ENCODE results near the gene TCN1. TPM values are rescaled to one million over a fixed set of nuclear protein-coding genes. Genes with fewer than 3 reads are reported as not detected.

Gene TCN1
- total and polyA plus RNA-seq, 9 of the 15 experiments (the other 6 are each of a cell fraction or from before 2014, with no cell fraction given) = 0.63 to 25.9 (median 8.0) TPM

DNA sequence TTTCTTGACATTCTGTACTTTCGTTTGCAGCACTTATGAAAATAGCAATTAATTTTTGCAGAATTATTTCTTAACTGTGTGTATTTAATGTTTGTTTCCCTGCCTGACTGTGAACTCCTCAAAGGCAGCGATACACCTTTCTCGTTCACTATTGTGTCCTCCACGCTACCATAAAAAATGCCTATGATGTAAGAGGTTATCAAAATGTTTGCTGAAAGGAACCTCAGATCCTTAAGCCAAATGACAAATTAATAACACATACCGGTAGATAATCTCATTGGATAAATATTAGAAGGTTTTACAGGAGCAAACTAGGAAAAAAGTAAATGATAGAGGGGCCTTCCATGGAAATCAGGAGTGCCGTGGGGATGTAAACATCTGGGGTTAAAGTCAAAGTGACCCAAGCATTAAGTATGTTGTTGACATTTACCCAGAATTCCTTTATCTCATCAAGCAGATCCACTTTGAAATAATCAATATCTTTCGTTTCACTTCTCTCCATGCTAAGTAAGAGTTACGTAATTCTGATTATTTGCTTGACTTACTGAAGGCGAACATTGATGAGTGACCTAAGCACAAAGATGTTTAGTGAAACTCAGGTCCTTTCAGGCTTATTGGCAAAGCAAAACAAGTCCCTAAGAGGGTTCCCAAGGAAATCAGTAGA is 9.7 kb upstream of the TCN1 start:
- H2AFZ ChIP-seq (ENCODE audit: low read depth, low read length) = peak overlapping the region; percentile 48; the same call in 1 of the 2 replicates
- intact Hi-C loops (cut with micrococcal nuclease) = no loop called here
- no TSS peak for BruUV-seq (replicated peaks)

DNA sequence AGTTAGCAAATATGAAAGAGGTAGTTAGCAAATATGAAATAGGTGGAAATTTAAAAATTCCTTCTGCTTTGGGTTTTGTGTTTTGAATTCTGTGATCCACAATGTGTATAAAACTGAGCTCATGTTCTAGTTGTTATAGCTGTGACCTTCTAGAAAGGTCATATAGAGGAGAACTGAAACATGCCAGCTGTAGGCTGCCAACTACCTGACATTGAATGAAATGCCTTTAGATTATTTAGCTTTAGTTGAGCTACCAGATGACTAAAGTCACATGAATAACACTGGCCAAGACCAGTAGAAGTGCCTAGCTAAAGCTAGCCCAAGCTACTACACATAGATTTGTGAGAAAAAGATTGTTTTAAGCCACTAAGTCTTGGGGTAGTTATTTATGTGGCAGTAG is 5.8 kb upstream of the TCN1 start:
- no peaks in the 10 kb centered on the region for H4K20me1 ChIP-seq (replicated peaks; ENCODE audit: control insufficient read depth, insufficient read depth, low read length)

More for the DNA sequence above, 9.7 kb upstream of the TCN1 start:
- Histone ChIP-seq H3K36me3 (ENCODE audit: control insufficient read depth, insufficient read depth, low read length) (no peaks in the 10 kb centered on the region), H3K27me3 (ENCODE audit: control insufficient read depth in 2 of 2, insufficient read depth in 2 of 2, low read length in 2 of 2) (no peaks in the 10 kb centered on the region), H4K20me1 (replicated peaks; ENCODE audit: control insufficient read depth, insufficient read depth, low read length) (no peaks in the 10 kb centered on the region), H3K4me2 (ENCODE audit: insufficient read depth, low read length) (no peak overlapping the region), H3K9ac (ENCODE audit: insufficient read depth in 1 of 2, low read depth in 2 of 2, low read length in 2 of 2) (no peak overlapping the region), H3K4me3 (no peak overlapping the region), H3K9me3 (replicated peaks; ENCODE audit: control insufficient read depth, insufficient read depth, low read depth, low read length) (no peaks in the 10 kb centered on the region), H3K9me1 (ENCODE audit: control insufficient read depth, insufficient read depth, low read length) (no peaks in the 10 kb centered on the region), H3K4me1 (replicated peaks in 1 of 2; ENCODE audit: control insufficient read depth in 2 of 2, insufficient read depth in 2 of 2, low read length in 2 of 2) (no peaks in the 10 kb centered on the region; a peak in 1 of 5 replicates), H3K79me2 (ENCODE audit: control insufficient read depth, insufficient read depth, low read length) (no peaks in the 10 kb centered on the region), H3K27ac (ENCODE audit: extremely low read depth, low read depth, low read length) (no peak overlapping the region)
- DNase-seq (ENCODE audit: extremely low read depth in 1 of 4, low spot score in 3 of 4) (no peak), ATAC-seq (no peak), FAIRE-seq (no peak)
- TF ChIP-seq U2AF2 (optimal IDR thresholded peaks at IDR 0.05; ENCODE audit: low read depth, low read length) = no peak
- peak; percentile 58 for TF ChIP-seq CEBPB (tag; IDR thresholded peaks at IDR 0.05)
- no peak for TF ChIP-seq LCOR (CRISPR knock-in tag; IDR thresholded peaks at IDR 0.05)
- TF ChIP-seq PRPF4 (IDR thresholded peaks at IDR 0.05; ENCODE audit: insufficient read depth, low read depth, low read length, poor library complexity, severe bottlenecking) = no peak
- no peak for TF ChIP-seq NFE2L1 (tag; IDR thresholded peaks at IDR 0.05; ENCODE audit: borderline replicate concordance, low read depth)
- no peak for TF ChIP-seq NRF1 (conservative IDR thresholded peaks at IDR 0.05 in 1 of 2, IDR thresholded peaks at IDR 0.05 in 1 of 2)
- TF ChIP-seq RAD21 (CRISPR knock-in tag; conservative IDR thresholded peaks at IDR 0.05 in 1 of 2, IDR thresholded peaks at IDR 0.05 in 1 of 2) = no peak
- no peak for TF ChIP-seq ZNF224 (CRISPR knock-in tag; IDR thresholded peaks at IDR 0.05)
- TF ChIP-seq HNRNPUL1 (IDR thresholded peaks at IDR 0.05; ENCODE audit: low read length) = no peak
- ChIA-PET CTCF (ENCODE audit: low intra/inter-chr PET ratio) (no interaction called here), POLR2A (no interaction called here)
- WGBS (ENCODE audit: insufficient coverage, low coverage, missing lambda C conversion rate) = 64% methylated on average over 9 of the region's 9 CpGs
- in situ Hi-C loops (cut with MboI) = no loop called here

More for the DNA sequence above, 5.8 kb upstream of the TCN1 start:
- Histone ChIP-seq H3K27ac (ENCODE audit: extremely low read depth, low read depth, low read length) (no peak overlapping the region), H2AFZ (ENCODE audit: low read depth, low read length) (no peak overlapping the region), H3K9me3 (replicated peaks; ENCODE audit: control insufficient read depth, insufficient read depth, low read depth, low read length) (no peaks in the 10 kb centered on the region), H3K4me1 (replicated peaks in 1 of 2; ENCODE audit: control insufficient read depth in 2 of 2, insufficient read depth in 2 of 2, low read length in 2 of 2) (no peaks in the 10 kb centered on the region; a peak in 1 of 5 replicates), H3K4me3 (no peak overlapping the region), H3K27me3 (ENCODE audit: control insufficient read depth in 2 of 2, insufficient read depth in 2 of 2, low read length in 2 of 2) (no peaks in the 10 kb centered on the region), H3K36me3 (ENCODE audit: control insufficient read depth, insufficient read depth, low read length) (no peaks in the 10 kb centered on the region), H3K9ac (ENCODE audit: insufficient read depth in 1 of 2, low read depth in 2 of 2, low read length in 2 of 2) (no peak overlapping the region), H3K79me2 (ENCODE audit: control insufficient read depth, insufficient read depth, low read length) (no peaks in the 10 kb centered on the region), H3K9me1 (ENCODE audit: control insufficient read depth, insufficient read depth, low read length) (no peaks in the 10 kb centered on the region), H3K4me2 (ENCODE audit: insufficient read depth, low read length) (no peak overlapping the region)
- FAIRE-seq (no peak), DNase-seq (ENCODE audit: extremely low read depth in 1 of 4, low spot score in 3 of 4) (no peak), ATAC-seq (no peak)
- TF ChIP-seq PPARD (CRISPR knock-in tag; IDR thresholded peaks at IDR 0.05) = no peak
- no peak for TF ChIP-seq SMAD4 (CRISPR knock-in tag; conservative IDR thresholded peaks at IDR 0.05)
- CTCF ChIA-PET (ENCODE audit: low intra/inter-chr PET ratio) = no interaction called here
- no TSS peak for BruUV-seq (replicated peaks)
- POLR2A ChIA-PET = interaction anchor here (0.6 to 1.1 kb wide), 2 partner anchors 10 to 11 kb away, joined by 3 read pairs; no protein-coding TSS in a partner anchor
- intact Hi-C loops (cut with micrococcal nuclease) (no loop called here), in situ Hi-C loops (cut with MboI) (no loop called here)

All from K562 (cell line).